Endothelial cell of umbilical vein (primary cell): ENCODE data around the gene MCF2. TPM values are rescaled to one million over a fixed set of nuclear protein-coding genes. Genes with fewer than 3 reads are reported as not detected.

Source experiments
- BruUV-seq: library from RNA; stranded (reverse); fragments of 400-500 nt; replicated peaks from 2 replicates; lab custom pipeline; 2021; lab: Mats Ljungman, UMichigan
- CTCF ChIA-PET: fragments of 300-600, 350-600 bp; sonication (Branson Sonifier 250); formaldehyde crosslinking; loops from one replicate; lab custom pipeline; 2021; ENCODE audit warnings: antibody characterized with exemption, inconsistent platforms; lab: Charles Lee
- POLR2A ChIA-PET: fragments of 300-600, 350-600 bp; sonication (Branson Sonifier 250); formaldehyde crosslinking; loops from one replicate; lab custom pipeline; 2021; ENCODE audit warnings: antibody characterized with exemption, inconsistent platforms; lab: Charles Lee
- DNase-seq: peaks from one replicate; pipeline ENCODE4 v3.0.0-alpha.2; 2011; ENCODE audit warnings: low read depth, low spot score
- FAIRE-seq: peaks from 2 replicates; lab custom pipeline; 2011; peaks lifted over from hg19 to GRCh38; lab: Jason Lieb, UNC
- H2AFZ ChIP-seq: 2 replicates; pipeline ENCODE4 v1.6.0; 2012; ENCODE audit warnings: low read depth, low read length, control low read depth, inconsistent platforms
- H3K27ac ChIP-seq: 2 replicates; pipeline ENCODE4 v1.5.1; 2011; ENCODE audit warnings: low read depth, mild to moderate bottlenecking, control low read depth, low read length, moderate library complexity; ENCODE audit not compliant: insufficient read depth
- H3K27me3 ChIP-seq, 2 experiments: 2 replicates each; pipeline versions ENCODE4 v1.6.0 to v1.6.1; 2011; ENCODE audit warnings: low read length in 2 of 2, mixed read lengths in 1 of 2; ENCODE audit not compliant: control insufficient read depth in 2 of 2, insufficient read depth in 2 of 2
- H3K36me3 ChIP-seq, 2 experiments: 2 replicates in 1 of 2; 3 replicates in 1 of 2; pipeline ENCODE4 v1.5.1; 2011; ENCODE audit warnings: low read length in 2 of 2, mild to moderate bottlenecking in 1 of 2, moderate library complexity in 1 of 2; ENCODE audit not compliant: control insufficient read depth in 2 of 2, insufficient read depth in 2 of 2; ENCODE audit errors: extremely low read depth in 1 of 2
- H3K4me1 ChIP-seq: 3 replicates; pipeline ENCODE4 v1.5.1; 2011; ENCODE audit warnings: mild to moderate bottlenecking, low read length; ENCODE audit not compliant: control insufficient read depth, insufficient read depth; ENCODE audit errors: extremely low read depth
- H3K4me2 ChIP-seq: 2 replicates; pipeline ENCODE4 v1.6.1; 2011; ENCODE audit warnings: low read length, control low read depth, mixed read lengths; ENCODE audit not compliant: insufficient read depth
- H3K4me3 ChIP-seq, 3 experiments: fragments of 200-600 bp in 1 of 3; sonication (generic), shearing (Covaris generic) in 1 of 3; replicated peaks in 1 of 3; 2 replicates each; pipeline ENCODE4 v1.5.1; 2011 to 2016; ENCODE audit warnings: control low read depth in 3 of 3, low read length in 3 of 3, mild to moderate bottlenecking in 2 of 3, inconsistent platforms in 1 of 3, low read depth in 1 of 3, moderate library complexity in 1 of 3; ENCODE audit not compliant: insufficient read depth in 1 of 3
- H3K79me2 ChIP-seq: 2 replicates; pipeline ENCODE4 v1.6.0; 2012; ENCODE audit warnings: low read length, inconsistent platforms; ENCODE audit not compliant: control insufficient read depth, insufficient read depth
- H3K9ac ChIP-seq: replicated peaks from 2 replicates; pipeline ENCODE3; 2011; ENCODE audit warnings: low read length, control low read depth; ENCODE audit not compliant: insufficient read depth; ENCODE audit errors: extremely low read depth
- H3K9me1 ChIP-seq: replicated peaks from 3 replicates; pipeline ENCODE4 v1.6.0; 2011; ENCODE audit warnings: mild to moderate bottlenecking, low read length; ENCODE audit not compliant: control insufficient read depth, insufficient read depth; ENCODE audit errors: extremely low read depth
- H3K9me3 ChIP-seq: replicated peaks from 2 replicates; pipeline ENCODE4 v1.5.1; 2012; ENCODE audit warnings: low read length, inconsistent platforms; ENCODE audit not compliant: control insufficient read depth, insufficient read depth
- H4K20me1 ChIP-seq: replicated peaks from 2 replicates; pipeline ENCODE3; 2011; ENCODE audit warnings: mild to moderate bottlenecking, low read length; ENCODE audit not compliant: control insufficient read depth, insufficient read depth; ENCODE audit errors: extremely low read depth
- CTCF ChIP-seq, 2 donors: IDR thresholded peaks; 1 replicate in 1 of 2; 2 replicates in 1 of 2; pipeline ENCODE4 v1.5.1; 2011; ENCODE audit warnings: low read length in 2 of 2, mild to moderate bottlenecking in 2 of 2, moderate library complexity in 2 of 2, control low read depth in 1 of 2, inconsistent platforms in 1 of 2, low read depth in 1 of 2; ENCODE audit not compliant: insufficient read depth in 1 of 2; ENCODE audit errors: extremely low read depth in 1 of 2
- EZH2 ChIP-seq: IDR thresholded peaks from 2 replicates; pipeline ENCODE4 v1.6.1; 2012; ENCODE audit warnings: borderline replicate concordance, low read depth, mild to moderate bottlenecking, moderate library complexity, low read length, inconsistent platforms; ENCODE audit not compliant: severe bottlenecking
- FOS ChIP-seq: IDR thresholded peaks from 2 replicates; pipeline ENCODE4 v1.6.1; 2011; ENCODE audit warnings: mild to moderate bottlenecking, low read length, moderate library complexity, borderline replicate concordance; ENCODE audit not compliant: insufficient read depth
- GATA2 ChIP-seq: IDR thresholded peaks from 2 replicates; pipeline ENCODE4 v1.7.0; 2011; ENCODE audit warnings: low read depth, mild to moderate bottlenecking, moderate library complexity, mixed read lengths, low read length; ENCODE audit not compliant: insufficient read length, insufficient read depth
- JUN ChIP-seq: IDR thresholded peaks from 2 replicates; pipeline ENCODE4 v1.6.1; 2011; ENCODE audit warnings: borderline replicate concordance, low read depth; ENCODE audit not compliant: insufficient read length, insufficient read depth
- MAX ChIP-seq: IDR thresholded peaks from 2 replicates; pipeline ENCODE4 v1.6.1; 2011; ENCODE audit not compliant: insufficient read depth, insufficient read length
- MYC ChIP-seq: IDR thresholded peaks from one replicate; pipeline ENCODE4 v1.6.1; 2011; ENCODE audit warnings: mild to moderate bottlenecking, low read depth, low read length
- POLR2A ChIP-seq: IDR thresholded peaks from 2 replicates; pipeline ENCODE4 v1.6.1; 2012; ENCODE audit warnings: low read depth, mild to moderate bottlenecking, control low read depth, low read length
- POLR2AphosphoS5 ChIP-seq: IDR thresholded peaks from 2 replicates; pipeline ENCODE4 v1.6.1; 2012; ENCODE audit warnings: low read depth, mild to moderate bottlenecking, control low read depth, low read length, moderate library complexity; ENCODE audit not compliant: insufficient read depth
- dilution Hi-C: fragments of 300-500 bp; cut with MboI; formaldehyde crosslinking; loops from one replicate; pipeline ENCODE4 v1.15.0; 2019; ENCODE audit warnings: low sequenced_read_pairs; ENCODE audit not compliant: extremely low pct_ligation_motif_present
- intact Hi-C: fragments of 100-400 bp; cut with micrococcal nuclease; formaldehyde crosslinking; loops from one replicate; pipeline ENCODE4 v1.10.0; 2022
- polyA plus RNA-seq, 4 experiments: library from polyadenylated mRNA; depleted of rRNA in 3 of 4; stranded (reverse) in 3 of 4; unstranded in 1 of 4; fragments of >200 nt; gene quantifications; 2 replicates each; pipeline versions ENCODE4 v1.2.1 to v1.2.3, GENCODE V29; 2011 to 2012; ENCODE audit warnings: missing spikeins in 1 of 4
- total RNA-seq: library from RNA; stranded (reverse); gene quantifications from 2 replicates; pipeline ENCODE4 v1.2.3, GENCODE V29; 2021

The MCF2 gene
- total and polyA plus RNA-seq, 2 donors (not counting 3 experiments of a cell fraction or from before 2014, with no cell fraction given) = 0.13 TPM; not detected in 1

GRCh38 chrX:139751053-139751452, 43.1 kb upstream of the MCF2 start:
- POLR2A ChIA-PET = no interaction called here
- TF ChIP-seq FOS = no peak
- TF ChIP-seq POLR2A = no peak
- no peak for TF ChIP-seq MAX
- TF ChIP-seq JUN = no peak
- no peak for TF ChIP-seq GATA2
- no peak for TF ChIP-seq MYC
- TF ChIP-seq EZH2 = no peak
- TF ChIP-seq POLR2AphosphoS5 = no peak
- no peak for TF ChIP-seq CTCF (IDR thresholded peaks at IDR 0.05; ENCODE audit: extremely low read depth in 1 of 2, insufficient read depth in 1 of 2, low read depth in 1 of 2, low read length in 2 of 2)

More at GRCh38 chrX:139751053-139751452, 43.1 kb upstream of the MCF2 start:
- Histone ChIP-seq H3K27me3 (no peaks in the 10 kb centered on the region), H3K4me2 (no peak overlapping the region), H3K27ac (no peak overlapping the region), H3K9me3 (no peaks in the 10 kb centered on the region), H2AFZ (no peak overlapping the region), H3K9me1 (no peaks in the 10 kb centered on the region), H3K36me3 (no peaks in the 10 kb centered on the region), H3K4me3 (no peak overlapping the region), H3K9ac (no peak overlapping the region), H3K79me2 (no peaks in the 10 kb centered on the region), H4K20me1 (no peaks in the 10 kb centered on the region), H3K4me1 (no peaks in the 10 kb centered on the region)
- no TSS peak for BruUV-seq
- DNase-seq = no peak
- CTCF ChIA-PET = interaction anchor here (1.2 to 1.6 kb wide), 2 partner anchors 12 to 40 kb away, joined by 3 read pairs; no protein-coding TSS in a partner anchor
- dilution Hi-C loops = no loop called here
- intact Hi-C loops = no loop called here
- FAIRE-seq = no peak
